Breast epithelium (tissue), 3 donors: ENCODE data around the gene FBN2.

Experiments
- CTCF ChIP-seq, 3 donors: fragments of 450-650 bp; IDR thresholded peaks; one replicate each; pipeline ENCODE4 v1.5.1; 2016 to 2017; ENCODE audit warnings: antibody characterized with exemption in 3 of 3, mild to moderate bottlenecking in 3 of 3, moderate library complexity in 3 of 3
- POLR2A ChIP-seq: fragments of 450-650 bp; IDR thresholded peaks from one replicate; pipeline ENCODE4 v1.6.1; 2016; ENCODE audit warnings: antibody characterized with exemption, mild to moderate bottlenecking, moderate library complexity
- POLR2AphosphoS5 ChIP-seq, 3 donors: sonication (generic); formaldehyde crosslinking; IDR thresholded peaks; one replicate each; pipeline ENCODE4 v1.6.1; 2017; ENCODE audit warnings: antibody characterized with exemption in 3 of 3

- TF ChIP-seq CTCF (IDR thresholded peaks at IDR 0.05) = no peak
- TF ChIP-seq POLR2A = no peak
- TF ChIP-seq POLR2AphosphoS5 (IDR thresholded peaks at IDR 0.05) = no peak
Observed at GRCh38 chr5:128329386-128329939, 208.6 kb downstream of the FBN2 start.
